B cell (primary cell): ENCODE results near the gene ADAM12.

Source experiments
- CTCF ChIP-seq: fragments of 200-600 bp; IDR thresholded peaks from one replicate; pipeline ENCODE4 v1.8.0; 2022; ENCODE audit warnings: antibody characterized with exemption, mild to moderate bottlenecking
- EZH2 ChIP-seq: IDR thresholded peaks from 2 replicates; pipeline ENCODE4 v1.6.1; 2012; ENCODE audit warnings: borderline replicate concordance, low read depth, mild to moderate bottlenecking, moderate library complexity, low read length; ENCODE audit not compliant: insufficient read depth, poor library complexity, severe bottlenecking

- TF ChIP-seq CTCF: no peak
- TF ChIP-seq EZH2: no peak
Observed at GRCh38 chr10:126016156-126016805, 372.0 kb downstream of the ADAM12 start.
